Endothelial cell (in vitro differentiated cells): ENCODE results near the gene AZI2. TPM values are rescaled to one million over a fixed set of nuclear protein-coding genes. Genes with fewer than 3 reads are reported as not detected.
A peak's percentile ranks its signal among the peaks of the same experiment; 100 is the strongest.

ENCODE experiments used
- DNase-seq: peaks from one replicate; pipeline ENCODE4 v3.0.0; 2021; ENCODE audit warnings: low spot score
- H3K27ac Mint-ChIP-seq: one replicate; pipeline ENCODE4 v1.8.0; 2021; ENCODE audit warnings: mixed read lengths, inconsistent platforms; ENCODE audit not compliant: unreplicated experiment
- H3K27me3 Mint-ChIP-seq: one replicate; pipeline ENCODE4 v1.8.0; 2021; ENCODE audit warnings: mild to moderate bottlenecking, moderate library complexity, mixed read lengths, inconsistent platforms; ENCODE audit not compliant: unreplicated experiment
- H3K36me3 Mint-ChIP-seq: one replicate; pipeline ENCODE4 v1.8.0; 2021; ENCODE audit warnings: mild to moderate bottlenecking, low read depth, mixed read lengths, inconsistent platforms; ENCODE audit not compliant: unreplicated experiment
- H3K4me1 Mint-ChIP-seq: one replicate; pipeline ENCODE4 v1.8.0; 2021; ENCODE audit warnings: mild to moderate bottlenecking, mixed read lengths, inconsistent platforms; ENCODE audit not compliant: unreplicated experiment
- H3K4me3 Mint-ChIP-seq: one replicate; pipeline ENCODE4 v1.8.0; 2021; ENCODE audit warnings: mild to moderate bottlenecking, mixed read lengths, inconsistent platforms; ENCODE audit not compliant: unreplicated experiment
- H3K9me3 Mint-ChIP-seq: one replicate; pipeline ENCODE4 v1.8.0; 2021; ENCODE audit warnings: mixed read lengths, inconsistent platforms; ENCODE audit not compliant: unreplicated experiment
- CTCF ChIP-seq: fragments of 200-600 bp; sonication (generic); IDR thresholded peaks from one replicate; pipeline ENCODE4 v1.5.0; 2021; ENCODE audit warnings: antibody characterized with exemption; ENCODE audit not compliant: unreplicated experiment
- total RNA-seq: library from RNA; stranded (reverse); fragmentation: NEBNext Ultra II Directional; extraction: Animal tissue kit (Norgen Biotek cat#: 25700); gene quantifications from one replicate; pipeline ENCODE4 v1.2.1, GENCODE V29; 2021; ENCODE audit not compliant: unreplicated experiment

AZI2 gene
- total RNA-seq, 1 donor from 2014 or later = 50.2 TPM

GRCh38 chr3:28335246-28335645, 13.4 kb downstream of the AZI2 start:
- no peaks in the 10 kb centered on the region for H3K36me3 Mint-ChIP-seq
- TF ChIP-seq CTCF = no peak
- no peak overlapping the region for H3K27ac Mint-ChIP-seq
- H3K4me1 Mint-ChIP-seq = no peaks in the 10 kb centered on the region
- no peaks in the 10 kb centered on the region for H3K27me3 Mint-ChIP-seq
- no peaks in the 10 kb centered on the region for H3K9me3 Mint-ChIP-seq
- H3K4me3 Mint-ChIP-seq = no peak overlapping the region
- DNase-seq = no peak

DNA sequence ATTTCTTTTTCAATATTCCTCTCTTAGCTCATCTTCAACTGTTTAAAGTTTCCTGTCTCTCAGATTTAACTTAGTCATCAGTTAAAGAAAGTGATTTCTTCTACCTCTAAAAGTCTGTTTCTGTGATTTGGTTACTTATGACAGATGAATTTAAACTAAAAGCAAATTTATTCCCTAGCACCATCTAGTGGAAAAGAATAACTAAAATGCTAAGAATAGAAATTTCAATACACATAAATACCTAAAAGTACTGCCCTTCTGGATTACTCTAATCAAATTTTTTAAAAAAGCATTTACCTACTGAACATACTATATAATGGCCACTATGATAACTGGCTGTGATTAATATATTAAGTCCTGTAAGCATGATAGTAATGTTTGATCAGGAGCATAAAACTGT, 14.1 kb downstream of the AZI2 start:
- no peak for TF ChIP-seq CTCF
- Mint-ChIP-seq H3K4me3 (no peak overlapping the region), H3K27ac (no peak overlapping the region), H3K36me3 (no peaks in the 10 kb centered on the region), H3K27me3 (no peaks in the 10 kb centered on the region), H3K4me1 (no peaks in the 10 kb centered on the region), H3K9me3 (no peaks in the 10 kb centered on the region)
- no peak for DNase-seq

DNA sequence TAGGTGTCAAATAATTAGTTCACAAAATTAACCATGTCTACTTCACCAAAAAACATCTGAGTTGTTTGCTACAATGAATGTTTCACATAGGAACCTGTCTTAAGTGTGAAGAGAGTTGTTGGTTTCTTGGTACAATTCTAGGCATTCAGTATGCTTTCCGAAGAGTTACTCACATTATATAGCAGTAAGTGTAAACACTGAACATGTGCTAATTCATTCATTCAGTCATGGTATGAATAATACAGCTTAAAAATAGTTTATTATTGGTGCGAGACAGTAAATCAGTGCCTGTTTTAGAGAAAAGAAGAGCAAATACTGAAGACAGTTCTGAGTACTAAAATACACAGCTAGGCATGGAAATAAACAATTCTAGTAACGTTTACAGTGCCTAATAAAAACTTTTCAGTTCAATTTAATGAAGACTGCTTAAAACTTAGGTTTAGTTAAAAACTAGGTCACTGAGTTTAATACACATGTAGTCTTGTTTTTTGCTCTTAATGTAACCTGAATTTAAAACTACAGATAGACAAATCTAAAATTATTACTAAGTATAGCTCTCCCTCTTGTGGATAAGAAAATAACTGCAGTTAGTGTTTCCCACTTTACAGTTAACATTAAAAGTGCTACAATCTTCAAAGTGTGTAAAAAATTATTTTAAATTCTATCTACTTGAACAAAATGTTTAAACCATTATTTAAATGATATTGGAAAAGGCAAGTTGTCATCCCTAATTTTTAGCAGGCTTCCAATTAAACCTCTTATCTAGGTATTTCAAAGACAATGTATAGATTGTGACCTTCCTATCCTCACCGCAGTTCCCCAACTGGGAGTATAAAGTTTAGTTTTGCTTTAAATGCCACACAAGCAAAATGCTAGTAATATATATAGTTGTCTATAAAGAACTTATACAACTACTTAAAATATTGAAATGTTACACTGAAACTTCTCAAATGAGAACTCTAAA, 20.2 kb downstream of the AZI2 start:
- H3K4me3 Mint-ChIP-seq = no peak overlapping the region
- H3K4me1 Mint-ChIP-seq = no peaks in the 10 kb centered on the region
- H3K9me3 Mint-ChIP-seq = no peaks in the 10 kb centered on the region
- peak; percentile 90 for TF ChIP-seq CTCF
- no peak overlapping the region for H3K27ac Mint-ChIP-seq
- no peaks in the 10 kb centered on the region for H3K36me3 Mint-ChIP-seq
- DNase-seq = no peak
- H3K27me3 Mint-ChIP-seq = no peaks in the 10 kb centered on the region

- no peak for TF ChIP-seq CTCF
- Mint-ChIP-seq H3K36me3 (no peaks in the 10 kb centered on the region), H3K4me3 (no peak overlapping the region), H3K27me3 (no peaks in the 10 kb centered on the region), H3K4me1 (no peaks in the 10 kb centered on the region), H3K27ac (no peak overlapping the region), H3K9me3 (no peaks in the 10 kb centered on the region)
- DNase-seq = no peak
Observed at GRCh38 chr3:28326458-28326926, 22.1 kb downstream of the AZI2 start.

DNA sequence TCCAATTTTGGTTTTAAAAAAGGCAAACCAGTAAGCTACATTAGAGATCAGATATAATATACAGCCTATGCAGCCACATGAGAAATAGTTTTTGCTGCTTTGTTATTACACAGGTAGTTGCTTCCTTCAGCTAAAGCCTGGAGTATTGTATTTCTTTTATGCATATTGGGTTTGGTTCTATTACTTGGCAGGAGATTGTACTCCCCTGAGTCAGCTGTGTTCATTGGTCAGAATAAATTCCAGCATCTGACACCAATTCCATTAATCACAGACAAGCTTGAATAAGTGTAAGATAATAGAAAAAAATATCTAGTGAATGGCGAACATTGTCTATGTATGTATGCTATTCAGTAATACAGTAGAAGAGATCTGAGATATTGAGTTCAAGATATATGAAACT, 26.2 kb downstream of the AZI2 start:
- H3K36me3 Mint-ChIP-seq = no peaks in the 10 kb centered on the region
- no peak overlapping the region for H3K4me3 Mint-ChIP-seq
- no peaks in the 10 kb centered on the region for H3K27me3 Mint-ChIP-seq
- H3K27ac Mint-ChIP-seq = no peak overlapping the region
- no peaks in the 10 kb centered on the region for H3K9me3 Mint-ChIP-seq
- no peaks in the 10 kb centered on the region for H3K4me1 Mint-ChIP-seq
- no peak for DNase-seq
- no peak for TF ChIP-seq CTCF
